Stomach smooth muscle (tissue), 2 donors: Measurements from ENCODE around the gene TPSAB1.
"Not testable (repeated sequence)": the region's sequence is repeated elsewhere in the genome, so short reads cannot be mapped to it uniquely, and the experiment has no call there.

Source experiments
- H3K27ac ChIP-seq: one replicate; pipeline ENCODE4 v1.7.0; 2013; ENCODE audit warnings: mild to moderate bottlenecking, low read length, inconsistent platforms
- H3K27me3 ChIP-seq, 2 donors: one replicate each; pipeline ENCODE4 v1.7.0; 2013; ENCODE audit warnings: low read length in 2 of 2; ENCODE audit not compliant: insufficient read depth in 2 of 2, control insufficient read depth in 1 of 2
- H3K36me3 ChIP-seq, 2 donors: one replicate each; pipeline ENCODE4 v1.7.0; 2013; ENCODE audit warnings: low read length in 2 of 2; ENCODE audit not compliant: control insufficient read depth in 2 of 2, insufficient read depth in 2 of 2
- H3K4me1 ChIP-seq: one replicate; pipeline ENCODE4 v1.7.0; 2013; ENCODE audit warnings: low read length; ENCODE audit not compliant: control insufficient read depth, insufficient read depth
- H3K4me3 ChIP-seq, 2 donors: one replicate each; pipeline ENCODE4 v1.7.0; 2013; ENCODE audit warnings: low read length in 2 of 2
- H3K9ac ChIP-seq, 2 donors: one replicate each; pipeline ENCODE4 v1.7.0; 2013; ENCODE audit warnings: low read length in 2 of 2, mild to moderate bottlenecking in 1 of 2
- H3K9me3 ChIP-seq, 2 donors: one replicate each; pipeline ENCODE4 v1.7.0; 2013; ENCODE audit warnings: low read length in 2 of 2; ENCODE audit not compliant: control insufficient read depth in 2 of 2
- donor health status: healthy.
- donor health status: Pancreatic carcinoma.

TPSAB1 gene

GRCh38 chr16:1198671-1199346 lies 41.7 kb upstream of the TPSAB1 start:
- not testable (repeated sequence) for H3K9me3 ChIP-seq, H3K9ac ChIP-seq, H3K27ac ChIP-seq, H3K4me3 ChIP-seq, H3K27me3 ChIP-seq
- Histone ChIP-seq H3K36me3 (peaks cover 15 to 22% of the 10 kb centered on the region in 2 donors), H3K4me1 (peaks cover 14% of the 10 kb centered on the region)

GRCh38 chr16:1199347-1200013 lies 41.0 kb upstream of the TPSAB1 start:
- Histone ChIP-seq H3K9ac (no peak overlapping the region), H3K27me3 (no peaks in the 10 kb centered on the region), H3K4me1 (peaks cover 7% of the 10 kb centered on the region), H3K36me3 (peaks cover 15 to 26% of the 10 kb centered on the region in 2 donors), H3K9me3 (no peaks in the 10 kb centered on the region), H3K27ac (no peak overlapping the region), H3K4me3 (no peak overlapping the region)

- no peak overlapping the region for H3K9ac ChIP-seq
- no peak overlapping the region for H3K27ac ChIP-seq
- peaks cover 4% of the 10 kb centered on the region for H3K4me1 ChIP-seq
- no peaks in the 10 kb centered on the region for H3K9me3 ChIP-seq
- no peak overlapping the region for H3K4me3 ChIP-seq
- H3K36me3 ChIP-seq: peaks cover 17 to 28% of the 10 kb centered on the region in 2 donors
- H3K27me3 ChIP-seq: no peaks in the 10 kb centered on the region
Observed at GRCh38 chr16:1200014-1200627, 40.4 kb upstream of the TPSAB1 start.

- Histone ChIP-seq H3K9me3 (no peaks in the 10 kb centered on the region), H3K4me1 (peaks cover 6% of the 10 kb centered on the region), H3K27me3 (no peaks in the 10 kb centered on the region), H3K4me3 (no peak overlapping the region), H3K9ac (no peak overlapping the region), H3K36me3 (peaks cover 27 to 29% of the 10 kb centered on the region in 2 donors), H3K27ac (no peak overlapping the region)
Observed at GRCh38 chr16:1201444-1201843, 39.1 kb upstream of the TPSAB1 start.

- Histone ChIP-seq H3K4me1 (peaks cover 2% of the 10 kb centered on the region), H3K27me3 (no peaks in the 10 kb centered on the region), H3K27ac (no peak overlapping the region), H3K9ac (no peak overlapping the region), H3K36me3 (peaks cover 25 to 32% of the 10 kb centered on the region in 2 donors), H3K4me3 (no peak overlapping the region), H3K9me3 (no peaks in the 10 kb centered on the region)
Observed at GRCh38 chr16:1202274-1202673, 38.2 kb upstream of the TPSAB1 start.

GRCh38 chr16:1204933-1205332 lies 35.6 kb upstream of the TPSAB1 start:
- peaks cover 27 to 36% of the 10 kb centered on the region in 2 donors for H3K36me3 ChIP-seq
- no peak overlapping the region for H3K9ac ChIP-seq
- no peaks in the 10 kb centered on the region for H3K9me3 ChIP-seq
- H3K27me3 ChIP-seq: no peaks in the 10 kb centered on the region
- H3K4me1 ChIP-seq: peaks cover 2% of the 10 kb centered on the region
- H3K4me3 ChIP-seq: no peak overlapping the region
- no peak overlapping the region for H3K27ac ChIP-seq

- Histone ChIP-seq H3K4me3 (no peak overlapping the region), H3K27ac (no peak overlapping the region), H3K36me3 (peaks cover 34 to 36% of the 10 kb centered on the region in 2 donors), H3K9ac (no peak overlapping the region), H3K27me3 (no peaks in the 10 kb centered on the region), H3K4me1 (peaks cover 2% of the 10 kb centered on the region), H3K9me3 (no peaks in the 10 kb centered on the region)
Observed at GRCh38 chr16:1206326-1206725, 34.2 kb upstream of the TPSAB1 start.

GRCh38 chr16:1206786-1207185 lies 33.7 kb upstream of the TPSAB1 start:
- H3K4me1 ChIP-seq: peaks cover 2% of the 10 kb centered on the region
- no peak overlapping the region for H3K4me3 ChIP-seq
- no peak overlapping the region for H3K9ac ChIP-seq
- H3K27ac ChIP-seq: no peak overlapping the region
- H3K36me3 ChIP-seq: peaks cover 35 to 36% of the 10 kb centered on the region in 2 donors
- H3K27me3 ChIP-seq: no peaks in the 10 kb centered on the region
- H3K9me3 ChIP-seq: no peaks in the 10 kb centered on the region

- no peak overlapping the region for H3K9ac ChIP-seq
- peaks cover 2% of the 10 kb centered on the region for H3K4me1 ChIP-seq
- H3K36me3 ChIP-seq: peaks cover 30 to 31% of the 10 kb centered on the region in 2 donors
- no peaks in the 10 kb centered on the region for H3K9me3 ChIP-seq
- no peak overlapping the region for H3K27ac ChIP-seq
- H3K27me3 ChIP-seq: no peaks in the 10 kb centered on the region
- H3K4me3 ChIP-seq: no peak overlapping the region
Observed at GRCh38 chr16:1208239-1208830, 32.2 kb upstream of the TPSAB1 start.

GRCh38 chr16:1209081-1209480 lies 31.4 kb upstream of the TPSAB1 start:
- Histone ChIP-seq H3K36me3 (peaks cover 24 to 32% of the 10 kb centered on the region in 2 donors), H3K27ac (no peak overlapping the region), H3K27me3 (no peaks in the 10 kb centered on the region), H3K4me1 (peaks cover 2% of the 10 kb centered on the region), H3K4me3 (no peak overlapping the region), H3K9ac (no peak overlapping the region), H3K9me3 (no peaks in the 10 kb centered on the region)
